ENCODE measurements around the gene SLC52A3.
"Not testable (repeated sequence)": the region's sequence is repeated elsewhere in the genome, so short reads cannot be mapped to it uniquely, and the experiment has no call there.

Gene SLC52A3
- long read RNA-seq, donor 1, partial matches to known transcripts: 0 of 1 reads
- long read RNA-seq, donor 1, other reads (novel, unspliced or antisense): 0 of 1 reads
- long read RNA-seq, donor 2: 0 reads
- long read RNA-seq, donor 3, partial matches to known transcripts: 0 of 1 reads
- long read RNA-seq, donor 3, other reads (novel, unspliced or antisense): 0 of 1 reads
- long read RNA-seq, donor 4: 0 reads
- long read RNA-seq, donor 5, partial matches to known transcripts: 0 of 2 reads
- long read RNA-seq, donor 5, other reads (novel, unspliced or antisense): 0 of 2 reads
- long read RNA-seq, donor 6: 0 reads
- long read RNA-seq, donor 7: 0 reads
- long read RNA-seq, donor 8, partial matches to known transcripts: 0 of 1 reads
- long read RNA-seq, donor 8, other reads (novel, unspliced or antisense): 0 of 1 reads

- DNase-seq: peak; percentile 19
These were observed at the start of gene SLC52A3 for GRCh38 chr20:768426-768978. Gene SLC52A3, minus strand, starts transcription at chr20:768500. Its CDS starts 2,726 bp downstream, at chr20:765774.

GRCh38 chr20:815914-816606 is 47.8 kb upstream of the SLC52A3 start:
- DNase-seq: peak; percentile 56

- no peak for DNase-seq
These were observed 46.9 kb upstream of the SLC52A3 start for GRCh38 chr20:815226-815625.

- no peak for DNase-seq
These were observed 45.1 kb upstream of the SLC52A3 start for GRCh38 chr20:813390-813789.

GRCh38 chr20:812435-812814 is 44.1 kb upstream of the SLC52A3 start:
- DNase-seq: not testable (repeated sequence)

- DNase-seq: not testable (repeated sequence)
These were observed 43.6 kb upstream of the SLC52A3 start for GRCh38 chr20:811776-812434.

- no peak for DNase-seq
These were observed 37.4 kb upstream of the SLC52A3 start for GRCh38 chr20:805713-806112.

GRCh38 chr20:801678-802077 is 33.4 kb upstream of the SLC52A3 start:
- DNase-seq: no peak

GRCh38 chr20:800026-800425 is 31.7 kb upstream of the SLC52A3 start:
- DNase-seq: not testable (repeated sequence)

GRCh38 chr20:798746-799145 is 30.4 kb upstream of the SLC52A3 start:
- DNase-seq: not testable (repeated sequence)

GRCh38 chr20:796921-797320 is 28.6 kb upstream of the SLC52A3 start:
- DNase-seq: no peak

- DNase-seq: no peak
These were observed 23.9 kb upstream of the SLC52A3 start for GRCh38 chr20:792248-792647.

- DNase-seq: no peak
These were observed 22.8 kb upstream of the SLC52A3 start for GRCh38 chr20:791056-791455.

- no peak for DNase-seq
These were observed 19.5 kb upstream of the SLC52A3 start for GRCh38 chr20:787825-788224.

- DNase-seq: no peak
These were observed 11.5 kb upstream of the SLC52A3 start for GRCh38 chr20:779771-780170.

- DNase-seq: no peak
These were observed 7.9 kb upstream of the SLC52A3 start for GRCh38 chr20:776165-776564.

GRCh38 chr20:775679-776135 is 7.4 kb upstream of the SLC52A3 start:
- no peak for DNase-seq

- DNase-seq: no peak
These were observed 6.4 kb upstream of the SLC52A3 start for GRCh38 chr20:774660-775057.

- DNase-seq: no peak
These were observed 5.8 kb upstream of the SLC52A3 start for GRCh38 chr20:774016-774659.

- no peak for DNase-seq
These were observed 4.5 kb upstream of the SLC52A3 start for GRCh38 chr20:772806-773205.

GRCh38 chr20:771741-772464 is 3.6 kb upstream of the SLC52A3 start:
- DNase-seq: no peak

- DNase-seq: no peak
These were observed 2.4 kb upstream of the SLC52A3 start for GRCh38 chr20:770691-771090.
